IMR-90 (cell line): Measurements from ENCODE around the gene MOB2. TPM values are rescaled to one million over a fixed set of nuclear protein-coding genes. Genes with fewer than 3 reads are reported as not detected.

Source experiments
- ATAC-seq: fragments of 200-7000 bp; cut with Tn5 transposase; 2 replicates; pipeline ENCODE4 v1.9.1; 2020; ENCODE audit warnings: low read depth, mild to moderate bottlenecking, moderate library complexity
- BruUV-seq: library from RNA; stranded (reverse); fragments of 400-500 nt; replicated peaks from 2 replicates; lab custom pipeline; 2021; lab: Mats Ljungman, UMichigan
- CTCF ChIA-PET: fragments of 300-600 bp; formaldehyde crosslinking; extraction: SDS; loops from one replicate; lab custom pipeline; 2021; ENCODE audit warnings: antibody characterized with exemption; lab: Yijun Ruan, JAX
- POLR2A ChIA-PET: fragments of 300-600 bp; sonication (Branson Sonifier 250); formaldehyde crosslinking; loops from one replicate; lab custom pipeline; 2022; ENCODE audit warnings: antibody characterized with exemption; ENCODE audit not compliant: unreplicated experiment; lab: Charles Lee
- DNase-seq: peaks from one replicate; pipeline ENCODE4 v3.0.0; 2013
- H2AFZ ChIP-seq: replicated peaks from 2 replicates; pipeline ENCODE3; 2013; ENCODE audit warnings: low read length, mild to moderate bottlenecking; ENCODE audit not compliant: poor library complexity
- H2AK5ac ChIP-seq: 2 replicates; pipeline ENCODE4 v1.6.1; 2013; ENCODE audit warnings: low read depth, low read length, inconsistent platforms
- H2AK9ac ChIP-seq: replicated peaks from 2 replicates; pipeline ENCODE3; 2013; ENCODE audit warnings: mild to moderate bottlenecking, low read depth, low read length, moderate library complexity; ENCODE audit not compliant: poor library complexity
- H2BK120ac ChIP-seq: 2 replicates; pipeline ENCODE4 v1.6.1; 2013; ENCODE audit warnings: low read depth, low read length, inconsistent platforms
- H2BK15ac ChIP-seq: 3 replicates; pipeline ENCODE4 v1.6.1; 2013; ENCODE audit warnings: low read depth, low read length, inconsistent platforms
- H2BK20ac ChIP-seq: 2 replicates; pipeline ENCODE4 v1.6.1; 2013; ENCODE audit warnings: low read depth, mild to moderate bottlenecking, inconsistent platforms, low read length, moderate library complexity
- H2BK5ac ChIP-seq: 2 replicates; pipeline ENCODE4 v1.6.1; 2013; ENCODE audit warnings: mild to moderate bottlenecking, low read depth, low read length, inconsistent platforms; ENCODE audit not compliant: poor library complexity, severe bottlenecking
- H3K14ac ChIP-seq: replicated peaks from 2 replicates; pipeline ENCODE4 v1.6.1; 2013; ENCODE audit warnings: low read depth, low read length, inconsistent platforms
- H3K18ac ChIP-seq: 2 replicates; pipeline ENCODE4 v1.6.1; 2013; ENCODE audit warnings: low read depth, low read length, control low read depth
- H3K23ac ChIP-seq: 2 replicates; pipeline ENCODE4 v1.6.1; 2013; ENCODE audit warnings: low read depth, low read length, inconsistent platforms
- H3K27ac ChIP-seq: 2 replicates; pipeline ENCODE4 v1.5.1; 2013; ENCODE audit warnings: mild to moderate bottlenecking, control low read depth, low read length; ENCODE audit not compliant: insufficient read depth
- H3K27me3 ChIP-seq: 2 replicates; pipeline ENCODE4 v1.6.1; 2013; ENCODE audit warnings: low read length; ENCODE audit not compliant: control insufficient read depth, insufficient read depth
- H3K36me3 ChIP-seq: 2 replicates; pipeline ENCODE4 v1.6.1; 2013; ENCODE audit warnings: low read length, mixed read lengths; ENCODE audit not compliant: control insufficient read depth, insufficient read depth
- H3K4ac ChIP-seq: 2 replicates; pipeline ENCODE4 v1.6.1; 2013; ENCODE audit warnings: low read depth, low read length, inconsistent platforms
- H3K4me1 ChIP-seq: 2 replicates; pipeline ENCODE4 v1.6.1; 2013; ENCODE audit warnings: low read length, mixed read lengths; ENCODE audit not compliant: control insufficient read depth, insufficient read depth
- H3K4me2 ChIP-seq: 2 replicates; pipeline ENCODE4 v1.6.1; 2013; ENCODE audit warnings: low read depth, mild to moderate bottlenecking, control low read depth, low read length, moderate library complexity
- H3K4me3 ChIP-seq: 2 replicates; pipeline ENCODE4 v1.5.1; 2013; ENCODE audit warnings: low read depth, mild to moderate bottlenecking, control low read depth, low read length, moderate library complexity; ENCODE audit not compliant: insufficient read depth
- H3K56ac ChIP-seq: 2 replicates; pipeline ENCODE4 v1.6.1; 2013; ENCODE audit warnings: low read length, inconsistent platforms; ENCODE audit not compliant: insufficient read depth; ENCODE audit errors: extremely low read depth
- H3K79me1 ChIP-seq, 2 experiments: 2 replicates each; pipeline ENCODE4 v1.6.1; 2013; ENCODE audit warnings: low read length in 2 of 2, inconsistent platforms in 1 of 2, low read depth in 1 of 2
- H3K9ac ChIP-seq: 2 replicates; pipeline ENCODE4 v1.6.1; 2013; ENCODE audit warnings: low read depth, low read length, control low read depth
- H3K9me1 ChIP-seq: 2 replicates; pipeline ENCODE4 v1.6.1; 2013; ENCODE audit warnings: low read length, inconsistent platforms; ENCODE audit not compliant: insufficient read depth
- H3K9me3 ChIP-seq: 2 replicates; pipeline ENCODE4 v1.6.1; 2013; ENCODE audit warnings: low read length; ENCODE audit not compliant: control insufficient read depth, insufficient read depth
- H4K20me1 ChIP-seq: 2 replicates; pipeline ENCODE4 v1.6.1; 2013; ENCODE audit warnings: low read length, inconsistent platforms; ENCODE audit not compliant: insufficient read depth
- H4K5ac ChIP-seq: 2 replicates; pipeline ENCODE4 v1.6.1; 2013; ENCODE audit warnings: mild to moderate bottlenecking, low read depth, low read length, control low read depth
- H4K8ac ChIP-seq, 2 experiments: 2 replicates each; pipeline ENCODE4 v1.6.1; 2013; ENCODE audit warnings: low read depth in 2 of 2, low read length in 2 of 2, control low read depth in 1 of 2, inconsistent platforms in 1 of 2
- H4K91ac ChIP-seq: 2 replicates; pipeline ENCODE4 v1.6.1; 2013; ENCODE audit warnings: low read depth, low read length, inconsistent platforms; ENCODE audit not compliant: insufficient read depth
- BHLHE40 ChIP-seq: fragments of 150-350 bp; IDR thresholded peaks from 2 replicates; pipeline ENCODE4 v1.6.1; 2016; ENCODE audit warnings: mild to moderate bottlenecking, low read depth, low read length
- CHD1 ChIP-seq: IDR thresholded peaks from 2 replicates; pipeline ENCODE4 v1.6.1; 2012; ENCODE audit warnings: low read depth, low read length, improper control_type of control experiment
- FOS ChIP-seq: fragments of 150-350 bp; IDR thresholded peaks from 2 replicates; pipeline ENCODE4 v1.6.1; 2016; ENCODE audit warnings: low read depth, low read length
- MAZ ChIP-seq: IDR thresholded peaks from 2 replicates; pipeline ENCODE4 v1.6.1; 2012; ENCODE audit warnings: low read depth, mild to moderate bottlenecking, low read length, improper control_type of control experiment, moderate library complexity, borderline replicate concordance
- MXI1 ChIP-seq: IDR thresholded peaks from 2 replicates; pipeline ENCODE4 v1.6.1; 2012; ENCODE audit warnings: low read depth, mild to moderate bottlenecking, low read length, moderate library complexity, borderline replicate concordance
- NFE2L2 ChIP-seq: fragments of 150-350 bp; IDR thresholded peaks from 2 replicates; pipeline ENCODE4 v1.6.1; 2016; ENCODE audit warnings: low read depth, mild to moderate bottlenecking, low read length
- POLR2A ChIP-seq: IDR thresholded peaks from 2 replicates; pipeline ENCODE4 v1.6.1; 2012; ENCODE audit warnings: mild to moderate bottlenecking, low read depth, low read length
- RCOR1 ChIP-seq: IDR thresholded peaks from 2 replicates; pipeline ENCODE4 v1.6.1; 2012; ENCODE audit warnings: mild to moderate bottlenecking, low read length, improper control_type of control experiment; ENCODE audit not compliant: insufficient replicate concordance
- RFX5 ChIP-seq: IDR thresholded peaks from 2 replicates; pipeline ENCODE4 v1.8.0; 2012; ENCODE audit warnings: low read depth, mild to moderate bottlenecking, low read length, moderate library complexity
- WGBS, 2 experiments: methylation state at CpG; one replicate each; pipeline versions ENCODE4 v1.1.5 to v1.1.7; 2013; ENCODE audit warnings: missing lambda C conversion rate in 2 of 2; ENCODE audit not compliant: insufficient read length in 1 of 2; ENCODE audit errors: extremely low coverage in 2 of 2; 5-methylcytosine and 5-hydroxymethylcytosine counted together
- dilution Hi-C: fragments of 300-500 bp; cut with HindIII; formaldehyde crosslinking; loops from one replicate; pipeline ENCODE4 v1.14.3; 2018; ENCODE audit warnings: low sequenced_read_pairs; ENCODE audit not compliant: unreplicated experiment
- in situ Hi-C: fragments of 300-500 bp; cut with MboI; formaldehyde crosslinking; loops from 3 replicates; pipeline ENCODE4 v1.14.3; 2019; ENCODE audit warnings: low sequenced_read_pairs, inconsistent platforms, mixed read lengths
- intact Hi-C: fragments of 100-400 bp; cut with micrococcal nuclease; formaldehyde crosslinking; loops from 2 replicates; pipeline ENCODE4 v1.10.0; 2022
- polyA plus RNA-seq, 3 experiments: library from polyadenylated mRNA; depleted of rRNA; stranded (reverse); fragments of >200 nt; gene quantifications; 2 replicates each; pipeline ENCODE4 v1.2.3, GENCODE V29; 2012; ENCODE audit warnings: low replicate concordance in 1 of 3
- total RNA-seq: library from RNA; depleted of rRNA; stranded (reverse); fragments of >200 nt; gene quantifications from 2 replicates; pipeline ENCODE4 v1.2.3, GENCODE V29; 2012
- TF ChIP-seq, protein P1 (sequence below): conservative IDR thresholded peaks from 2 replicates; pipeline ENCODE4 v1.5.1; 2012; ENCODE audit warnings: mild to moderate bottlenecking, low read depth, low read length, improper control_type of control experiment
- TF ChIP-seq, protein P2 (sequence below): fragments of 150-350 bp; IDR thresholded peaks from 2 replicates; pipeline ENCODE4 v1.6.1; 2016; ENCODE audit warnings: low read depth, mild to moderate bottlenecking, low read length, moderate library complexity, borderline replicate concordance

MOB2 gene
- total and polyA plus RNA-seq, 2 of the 4 experiments (the other 2 are of a cell fraction) = 23.7 to 36.2 TPM

DNA sequence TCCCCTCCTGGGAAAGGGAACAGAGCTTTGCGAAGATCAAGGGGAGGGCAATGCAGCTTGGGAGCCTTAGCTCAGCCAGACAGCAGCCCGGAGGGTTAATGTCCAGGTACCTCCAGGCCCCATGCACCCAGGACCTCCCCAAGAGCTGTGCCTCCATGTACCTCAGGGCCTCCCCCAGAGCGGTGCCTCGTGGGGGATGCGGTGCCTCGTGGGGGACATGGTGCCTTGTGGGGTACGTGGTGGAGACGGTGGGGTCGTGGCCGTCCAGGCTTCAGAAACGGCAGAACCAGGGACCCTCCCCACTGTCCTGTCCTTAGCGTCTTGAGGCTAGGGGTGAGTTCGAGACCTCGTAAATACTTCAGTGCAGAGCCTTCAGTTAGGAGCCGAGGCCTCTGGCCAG is 63.6 kb downstream of the MOB2 start:
- no peak overlapping the region for H2BK20ac ChIP-seq
- CTCF ChIA-PET = no interaction called here
- H2BK5ac ChIP-seq = no peak overlapping the region
- peaks cover 16% of the 10 kb centered on the region for H3K9me3 ChIP-seq
- no peak overlapping the region for H3K4me2 ChIP-seq
- no peak for TF ChIP-seq MAZ
- no peak for TF ChIP-seq RCOR1
- no peak for TF ChIP-seq POLR2A
- TF ChIP-seq FOS = no peak
- TF ChIP-seq RFX5 = no peak
- TF ChIP-seq NFE2L2 = no peak
- TF ChIP-seq, protein P1, sequence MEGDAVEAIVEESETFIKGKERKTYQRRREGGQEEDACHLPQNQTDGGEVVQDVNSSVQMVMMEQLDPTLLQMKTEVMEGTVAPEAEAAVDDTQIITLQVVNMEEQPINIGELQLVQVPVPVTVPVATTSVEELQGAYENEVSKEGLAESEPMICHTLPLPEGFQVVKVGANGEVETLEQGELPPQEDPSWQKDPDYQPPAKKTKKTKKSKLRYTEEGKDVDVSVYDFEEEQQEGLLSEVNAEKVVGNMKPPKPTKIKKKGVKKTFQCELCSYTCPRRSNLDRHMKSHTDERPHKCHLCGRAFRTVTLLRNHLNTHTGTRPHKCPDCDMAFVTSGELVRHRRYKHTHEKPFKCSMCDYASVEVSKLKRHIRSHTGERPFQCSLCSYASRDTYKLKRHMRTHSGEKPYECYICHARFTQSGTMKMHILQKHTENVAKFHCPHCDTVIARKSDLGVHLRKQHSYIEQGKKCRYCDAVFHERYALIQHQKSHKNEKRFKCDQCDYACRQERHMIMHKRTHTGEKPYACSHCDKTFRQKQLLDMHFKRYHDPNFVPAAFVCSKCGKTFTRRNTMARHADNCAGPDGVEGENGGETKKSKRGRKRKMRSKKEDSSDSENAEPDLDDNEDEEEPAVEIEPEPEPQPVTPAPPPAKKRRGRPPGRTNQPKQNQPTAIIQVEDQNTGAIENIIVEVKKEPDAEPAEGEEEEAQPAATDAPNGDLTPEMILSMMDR = no peak
- no peak for TF ChIP-seq BHLHE40
- TF ChIP-seq CHD1 = no peak
- TF ChIP-seq, protein P2, sequence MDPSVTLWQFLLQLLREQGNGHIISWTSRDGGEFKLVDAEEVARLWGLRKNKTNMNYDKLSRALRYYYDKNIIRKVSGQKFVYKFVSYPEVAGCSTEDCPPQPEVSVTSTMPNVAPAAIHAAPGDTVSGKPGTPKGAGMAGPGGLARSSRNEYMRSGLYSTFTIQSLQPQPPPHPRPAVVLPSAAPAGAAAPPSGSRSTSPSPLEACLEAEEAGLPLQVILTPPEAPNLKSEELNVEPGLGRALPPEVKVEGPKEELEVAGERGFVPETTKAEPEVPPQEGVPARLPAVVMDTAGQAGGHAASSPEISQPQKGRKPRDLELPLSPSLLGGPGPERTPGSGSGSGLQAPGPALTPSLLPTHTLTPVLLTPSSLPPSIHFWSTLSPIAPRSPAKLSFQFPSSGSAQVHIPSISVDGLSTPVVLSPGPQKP = no peak
- no peak for TF ChIP-seq MXI1
- no peak for ATAC-seq
- POLR2A ChIA-PET = no interaction called here
- DNase-seq = no peak
- intact Hi-C loops (no loop called here), dilution Hi-C loops (no loop called here), in situ Hi-C loops (no loop called here)
- H3K23ac ChIP-seq = no peak overlapping the region
- 82% methylated on average over 5 of the region's 15 CpGs; no CpG with 5 or more reads in 1 of the 2 experiments for WGBS, 2 experiments
- no TSS peak for BruUV-seq
- no peak overlapping the region for H4K8ac ChIP-seq
- no peak overlapping the region for H2AK5ac ChIP-seq
- no peaks in the 10 kb centered on the region for H4K20me1 ChIP-seq
- no peaks in the 10 kb centered on the region for H3K4me1 ChIP-seq
- H3K56ac ChIP-seq = no peak overlapping the region
- no peaks in the 10 kb centered on the region for H3K27me3 ChIP-seq
- no peak overlapping the region for H3K9ac ChIP-seq
- no peaks in the 10 kb centered on the region for H3K79me1 ChIP-seq
- H2AK9ac ChIP-seq = no peak overlapping the region
- H3K27ac ChIP-seq = no peak overlapping the region
- no peak overlapping the region for H4K5ac ChIP-seq
- no peak overlapping the region for H2AFZ ChIP-seq
- H3K36me3 ChIP-seq = no peaks in the 10 kb centered on the region
- no peak overlapping the region for H3K4ac ChIP-seq
- no peak overlapping the region for H2BK120ac ChIP-seq
- no peak overlapping the region for H3K14ac ChIP-seq
- H2BK15ac ChIP-seq = no peak overlapping the region
- H3K9me1 ChIP-seq = no peaks in the 10 kb centered on the region
- H3K18ac ChIP-seq = no peak overlapping the region
- H3K4me3 ChIP-seq = no peak overlapping the region
- H4K91ac ChIP-seq = no peak overlapping the region
